Stimulated activated effector memory CD8-positive, alpha-beta T cell treated with anti-CD3 and anti-CD28 coated beads, Interleukin-12 subunit alpha, Interleukin-12 subunit beta, amount 100 ng/mL, for 72 hours (primary cell): ENCODE data around the gene NCLN.

ENCODE experiments used
- ATAC-seq: fragments of 150-1000 bp; cut with Tn5 transposase; 2 replicates; pipeline ENCODE4 v1.10.0; 2021
- DNase-seq, 2 donors: peaks; one replicate each; pipeline ENCODE4 v3.0.0; 2021 to 2022; ENCODE audit warnings: low spot score in 2 of 2
- H3K27ac Mint-ChIP-seq: one replicate; pipeline ENCODE4 v1.8.0; 2022; ENCODE audit warnings: mild to moderate bottlenecking, mixed read lengths
- H3K36me3 Mint-ChIP-seq: one replicate; pipeline ENCODE4 v1.8.0; 2022; ENCODE audit warnings: mild to moderate bottlenecking, mixed read lengths
- H3K4me1 Mint-ChIP-seq: one replicate; pipeline ENCODE4 v1.8.0; 2022; ENCODE audit warnings: mixed read lengths
- H3K4me3 Mint-ChIP-seq: one replicate; pipeline ENCODE4 v1.8.0; 2022; ENCODE audit warnings: mild to moderate bottlenecking, mixed read lengths
- H3K9me3 Mint-ChIP-seq: one replicate; pipeline ENCODE4 v1.8.0; 2022; ENCODE audit warnings: mixed read lengths

NCLN gene

GRCh38 chr19:3238066-3238561 lies 52.4 kb downstream of the NCLN start:
- Mint-ChIP-seq H3K27ac (no peak overlapping the region), H3K36me3 (no peaks in the 10 kb centered on the region), H3K9me3 (peaks cover 3% of the 10 kb centered on the region), H3K4me1 (no peaks in the 10 kb centered on the region), H3K4me3 (no peak overlapping the region)
- ATAC-seq (no peak), DNase-seq (no peak)

GRCh38 chr19:3239367-3239766 lies 53.6 kb downstream of the NCLN start:
- Mint-ChIP-seq H3K27ac (no peak overlapping the region), H3K36me3 (no peaks in the 10 kb centered on the region), H3K4me3 (no peak overlapping the region), H3K9me3 (peaks cover 3% of the 10 kb centered on the region), H3K4me1 (no peaks in the 10 kb centered on the region)
- DNase-seq: no peak
- no peak for ATAC-seq

- H3K9me3 Mint-ChIP-seq: no peaks in the 10 kb centered on the region
- peak; percentile 21 for ATAC-seq
- H3K27ac Mint-ChIP-seq: no peak overlapping the region
- no peaks in the 10 kb centered on the region for H3K36me3 Mint-ChIP-seq
- no peak for DNase-seq
- no peak overlapping the region for H3K4me3 Mint-ChIP-seq
- H3K4me1 Mint-ChIP-seq: peaks cover 6% of the 10 kb centered on the region
These were observed 58.3 kb downstream of the NCLN start for GRCh38 chr19:3243819-3244700.

- peaks cover 12% of the 10 kb centered on the region for H3K4me1 Mint-ChIP-seq
- H3K27ac Mint-ChIP-seq: no peak overlapping the region
- no peak overlapping the region for H3K4me3 Mint-ChIP-seq
- H3K36me3 Mint-ChIP-seq: no peaks in the 10 kb centered on the region
- no peak for DNase-seq
- no peaks in the 10 kb centered on the region for H3K9me3 Mint-ChIP-seq
- ATAC-seq: no peak
These were observed 59.3 kb downstream of the NCLN start for GRCh38 chr19:3245050-3245449.

- no peak overlapping the region for H3K27ac Mint-ChIP-seq
- no peak for ATAC-seq
- H3K4me3 Mint-ChIP-seq: no peak overlapping the region
- H3K36me3 Mint-ChIP-seq: no peaks in the 10 kb centered on the region
- DNase-seq: no peak
- peaks cover 12% of the 10 kb centered on the region for H3K4me1 Mint-ChIP-seq
- H3K9me3 Mint-ChIP-seq: no peaks in the 10 kb centered on the region
These were observed 63.1 kb downstream of the NCLN start for GRCh38 chr19:3248728-3249326.

- DNase-seq: no peak
These were observed 63.7 kb downstream of the NCLN start for GRCh38 chr19:3249408-3249807.

GRCh38 chr19:3250675-3251074 lies 64.9 kb downstream of the NCLN start:
- H3K4me1 Mint-ChIP-seq: peaks cover 12% of the 10 kb centered on the region
- peak; percentile 75 for ATAC-seq
- H3K36me3 Mint-ChIP-seq: no peaks in the 10 kb centered on the region
- H3K27ac Mint-ChIP-seq: peak overlapping the region; percentile 46
- H3K9me3 Mint-ChIP-seq: peaks cover 7% of the 10 kb centered on the region
- H3K4me3 Mint-ChIP-seq: no peak overlapping the region
- DNase-seq: peak in 1 of 2 donors; percentile 61

More at GRCh38 chr19:3249408-3249807, 63.7 kb downstream of the NCLN start:
- H3K27ac Mint-ChIP-seq: no peak overlapping the region
- no peak overlapping the region for H3K4me3 Mint-ChIP-seq
- peaks cover 12% of the 10 kb centered on the region for H3K4me1 Mint-ChIP-seq
- peaks cover 2% of the 10 kb centered on the region for H3K9me3 Mint-ChIP-seq
- H3K36me3 Mint-ChIP-seq: no peaks in the 10 kb centered on the region
- peak; percentile 55 for ATAC-seq

GRCh38 chr19:3251229-3251628 lies 65.5 kb downstream of the NCLN start:
- ATAC-seq (no peak), DNase-seq (no peak)
- H3K9me3 Mint-ChIP-seq: peaks cover 7% of the 10 kb centered on the region
- no peak overlapping the region for H3K4me3 Mint-ChIP-seq
- H3K36me3 Mint-ChIP-seq: no peaks in the 10 kb centered on the region
- H3K4me1 Mint-ChIP-seq: peaks cover 12% of the 10 kb centered on the region
- H3K27ac Mint-ChIP-seq: peak overlapping the region; percentile 46

GRCh38 chr19:3252650-3253049 lies 66.9 kb downstream of the NCLN start:
- no peak for ATAC-seq
- H3K27ac Mint-ChIP-seq: no peak overlapping the region
- H3K36me3 Mint-ChIP-seq: no peaks in the 10 kb centered on the region
- peaks cover 12% of the 10 kb centered on the region for H3K4me1 Mint-ChIP-seq
- H3K9me3 Mint-ChIP-seq: peaks cover 7% of the 10 kb centered on the region
- no peak overlapping the region for H3K4me3 Mint-ChIP-seq
- no peak for DNase-seq

GRCh38 chr19:3253270-3253669 lies 67.5 kb downstream of the NCLN start:
- Mint-ChIP-seq H3K4me1 (peaks cover 12% of the 10 kb centered on the region), H3K9me3 (peaks cover 7% of the 10 kb centered on the region), H3K36me3 (no peaks in the 10 kb centered on the region), H3K27ac (no peak overlapping the region), H3K4me3 (no peak overlapping the region)
- DNase-seq: no peak
- ATAC-seq: no peak

GRCh38 chr19:3254520-3254919 lies 68.8 kb downstream of the NCLN start:
- no peaks in the 10 kb centered on the region for H3K36me3 Mint-ChIP-seq
- H3K27ac Mint-ChIP-seq: no peak overlapping the region
- H3K4me3 Mint-ChIP-seq: no peak overlapping the region
- peaks cover 2% of the 10 kb centered on the region for H3K4me1 Mint-ChIP-seq
- no peak for DNase-seq
- H3K9me3 Mint-ChIP-seq: peaks cover 7% of the 10 kb centered on the region
- ATAC-seq: no peak

GRCh38 chr19:3257071-3257470 lies 71.3 kb downstream of the NCLN start:
- DNase-seq (no peak), ATAC-seq (no peak)
- Mint-ChIP-seq H3K4me1 (no peaks in the 10 kb centered on the region), H3K9me3 (peaks cover 7% of the 10 kb centered on the region), H3K36me3 (no peaks in the 10 kb centered on the region), H3K4me3 (no peak overlapping the region), H3K27ac (no peak overlapping the region)
